Measurements from ENCODE around the gene MT1X. TPM values are rescaled to one million over a fixed set of nuclear protein-coding genes. Genes with fewer than 3 reads are reported as not detected.
A peak's percentile ranks its signal among the peaks of the same experiment; 100 is the strongest.

The MT1X gene
- total and polyA plus RNA-seq, 2 of the 13 experiments (the other 11 are each of a cell fraction or from before 2014, with no cell fraction given): 19.7 to 288 TPM

DNA sequence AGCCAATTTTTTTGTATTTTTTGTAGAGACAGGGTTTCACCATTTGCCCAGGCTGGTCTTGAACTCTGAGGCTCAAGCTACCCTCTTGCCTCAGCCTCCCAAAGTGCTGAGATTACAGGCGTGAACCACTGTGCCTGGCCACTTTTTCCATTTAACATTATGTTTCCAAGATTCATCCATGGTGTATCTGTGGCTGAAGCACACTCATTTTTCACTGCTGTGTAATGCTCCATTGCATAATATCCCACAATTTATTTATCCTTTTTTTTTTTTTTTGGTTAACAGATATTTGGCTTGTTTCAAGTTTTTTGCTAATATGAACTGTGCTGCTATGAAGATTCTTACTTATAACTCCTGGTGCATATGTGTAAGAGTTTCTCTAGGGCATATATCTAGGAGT lies 45.8 kb downstream of the MT1X start:
- Histone ChIP-seq H4K20me1 (ENCODE audit: insufficient read depth, low read length) (no peaks in the 10 kb centered on the region), H3K4me1 (ENCODE audit: insufficient read depth, low read length) (peaks cover 51% of the 10 kb centered on the region), H3K4me2 (ENCODE audit: low read depth, low read length) (peak overlapping the region; percentile 78; the same call in 1 of the 2 replicates), H2AFZ (ENCODE audit: low read length) (no peak overlapping the region), H3K9ac (ENCODE audit: insufficient read depth, low read depth, low read length) (no peak overlapping the region), H3K9me3 (ENCODE audit: low read length) (no peaks in the 10 kb centered on the region), H3K79me2 (ENCODE audit: insufficient read depth, low read length) (peaks cover 30% of the 10 kb centered on the region), H3K27ac (ENCODE audit: extremely low read length, insufficient read depth, low read length) (no peak overlapping the region), H3K27me3 (ENCODE audit: control insufficient read depth in 1 of 2, insufficient read depth in 2 of 2, low read length in 2 of 2) (no peaks in the 10 kb centered on the region; a peak in 1 of 5 replicates), H3K36me3 (replicated peaks in 1 of 2; ENCODE audit: control insufficient read depth in 1 of 2, insufficient read depth in 2 of 2, low read length in 2 of 2) (no peaks in the 10 kb centered on the region), H3K4me3 (replicated peaks in 1 of 3; ENCODE audit: insufficient read depth in 1 of 3, low read depth in 2 of 3, low read length in 3 of 3) (no peak overlapping the region)
- ATAC-seq (no peak), FAIRE-seq (no peak), DNase-seq (ENCODE audit: low spot score) (no peak)
- no peak for TF ChIP-seq ZNF564 (CRISPR knock-in tag; IDR thresholded peaks at IDR 0.05)
- TF ChIP-seq ZNF709 (CRISPR knock-in tag; IDR thresholded peaks at IDR 0.05): no peak
- no peak for TF ChIP-seq ZNF790 (CRISPR knock-in tag; IDR thresholded peaks at IDR 0.05; ENCODE audit: borderline replicate concordance)
- TF ChIP-seq ATF1 (CRISPR knock-in tag; IDR thresholded peaks at IDR 0.05): no peak
- no peak for TF ChIP-seq IKZF4 (CRISPR knock-in tag; IDR thresholded peaks at IDR 0.05; ENCODE audit: borderline replicate concordance, low read depth, not compliant biosample characterization)
- POLR2A ChIA-PET: no interaction called here
- in situ Hi-C loops (cut with HindIII; ENCODE audit: extremely low pct_ligation_motif_present, low pct_unique_long_range_greater_than_20kb) (no loop called here), intact Hi-C loops (cut with micrococcal nuclease; ENCODE audit: unreplicated experiment) (no loop called here)
- CTCF ChIA-PET (ENCODE audit: low intra/inter-chr PET ratio, low total read pairs): no interaction called here
- no TSS peak for BruUV-seq (replicated peaks)
- 77% methylated on average over 1 of the region's 1 CpG for WGBS (ENCODE audit: low lambda C conversion rate)

DNA sequence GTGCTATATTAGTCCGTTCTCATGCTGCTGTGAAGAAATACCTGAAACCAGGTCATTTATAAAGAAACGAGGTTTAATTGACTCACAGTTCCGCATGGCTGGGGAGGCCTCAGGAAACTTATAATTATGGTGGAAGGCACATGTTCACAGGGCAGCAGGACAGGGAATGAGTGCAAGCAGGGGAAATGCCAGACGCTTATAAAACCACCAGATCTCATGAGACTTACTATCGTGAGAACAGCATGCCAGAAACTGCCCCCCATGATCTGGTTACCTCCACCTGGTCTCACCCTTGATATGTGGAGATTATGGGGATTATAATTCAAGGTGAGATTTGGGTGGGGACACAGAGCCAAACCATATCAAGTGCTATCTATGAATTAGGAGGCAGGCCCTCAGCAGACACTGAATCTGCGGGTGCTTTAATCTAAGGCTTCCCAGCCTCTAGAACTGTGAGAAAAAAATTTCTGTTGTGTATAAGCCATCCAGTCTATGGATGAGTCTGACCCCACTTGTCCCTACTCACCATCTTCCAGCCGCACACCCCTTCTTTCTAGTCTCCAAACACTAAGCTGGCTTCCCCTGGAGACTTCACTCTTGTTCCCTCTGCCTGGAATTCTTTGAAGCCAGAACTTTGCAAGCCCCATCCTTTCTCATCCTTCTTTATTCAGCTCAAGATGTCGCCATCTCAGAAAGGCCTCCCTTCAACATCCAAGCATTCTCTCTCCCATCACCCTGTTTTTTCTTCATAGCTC lies 46.9 kb downstream of the MT1X start:
- H3K27me3 ChIP-seq (ENCODE audit: control insufficient read depth in 1 of 2, insufficient read depth in 2 of 2, low read length in 2 of 2): no peaks in the 10 kb centered on the region; a peak in 1 of 5 replicates
- ChIA-PET CTCF (ENCODE audit: low intra/inter-chr PET ratio, low total read pairs) (no interaction called here), POLR2A (interaction anchor here (0.7 to 1.0 kb wide), 2 partner anchors 46 to 123 kb away, joined by 3 read pairs; partner anchors contain the start of gene MT1X)
- peak overlapping the region; percentile 94 for H3K9ac ChIP-seq (ENCODE audit: insufficient read depth, low read depth, low read length)
- no peak for DNase-seq (ENCODE audit: low spot score)
- H3K27ac ChIP-seq (ENCODE audit: extremely low read length, insufficient read depth, low read length): peak overlapping the region; percentile 76
- peaks cover 42% of the 10 kb centered on the region for H3K79me2 ChIP-seq (ENCODE audit: insufficient read depth, low read length)
- in situ Hi-C loops (cut with HindIII; ENCODE audit: extremely low pct_ligation_motif_present, low pct_unique_long_range_greater_than_20kb): no loop called here
- 43% methylated on average over 8 of the region's 8 CpGs for WGBS (ENCODE audit: low lambda C conversion rate)
- H2AFZ ChIP-seq (ENCODE audit: low read length): peak overlapping the region; percentile 94
- no peaks in the 10 kb centered on the region for H4K20me1 ChIP-seq (ENCODE audit: insufficient read depth, low read length)
- H3K36me3 ChIP-seq (replicated peaks in 1 of 2; ENCODE audit: control insufficient read depth in 1 of 2, insufficient read depth in 2 of 2, low read length in 2 of 2): no peaks in the 10 kb centered on the region
- peaks cover 57% of the 10 kb centered on the region for H3K4me1 ChIP-seq (ENCODE audit: insufficient read depth, low read length)
- TSS peak; percentile 94 for BruUV-seq (replicated peaks)
- intact Hi-C loops (cut with micrococcal nuclease; ENCODE audit: unreplicated experiment): no loop called here
- H3K4me2 ChIP-seq (ENCODE audit: low read depth, low read length): peak overlapping the region; percentile 78
- no peaks in the 10 kb centered on the region for H3K9me3 ChIP-seq (ENCODE audit: low read length)
- FAIRE-seq: peak; percentile 28
- peak overlapping the region; percentile 94 to 98 (median 97) for H3K4me3 ChIP-seq (replicated peaks in 1 of 3; ENCODE audit: insufficient read depth in 1 of 3, low read depth in 2 of 3, low read length in 3 of 3)
- ATAC-seq: peak; percentile 45
- TF ChIP-seq MTF2 (CRISPR knock-in tag; IDR thresholded peaks at IDR 0.05; ENCODE audit: borderline replicate concordance) (no peak), ZBTB20 (CRISPR knock-in tag; IDR thresholded peaks at IDR 0.05; ENCODE audit: borderline replicate concordance, low read depth) (no peak), ZNF816 (CRISPR knock-in tag; IDR thresholded peaks at IDR 0.05; ENCODE audit: borderline replicate concordance) (peak; percentile 70; the same call in 1 of the 2 replicates), ZNF225 (CRISPR knock-in tag; IDR thresholded peaks at IDR 0.05) (no peak), LCORL (IDR thresholded peaks at IDR 0.05) (no peak), LCORL (CRISPR knock-in tag; IDR thresholded peaks at IDR 0.05) (0 out of 2 replicates have a peak, but pooled peaks have one; percentile 21), MEIS2 (CRISPR knock-in tag; IDR thresholded peaks at IDR 0.05) (no peak), ZSCAN5A (CRISPR knock-in tag; IDR thresholded peaks at IDR 0.05; ENCODE audit: borderline replicate concordance) (peak; percentile 50; the same call in 1 of the 2 replicates)
- TF ChIP-seq, protein P1, sequence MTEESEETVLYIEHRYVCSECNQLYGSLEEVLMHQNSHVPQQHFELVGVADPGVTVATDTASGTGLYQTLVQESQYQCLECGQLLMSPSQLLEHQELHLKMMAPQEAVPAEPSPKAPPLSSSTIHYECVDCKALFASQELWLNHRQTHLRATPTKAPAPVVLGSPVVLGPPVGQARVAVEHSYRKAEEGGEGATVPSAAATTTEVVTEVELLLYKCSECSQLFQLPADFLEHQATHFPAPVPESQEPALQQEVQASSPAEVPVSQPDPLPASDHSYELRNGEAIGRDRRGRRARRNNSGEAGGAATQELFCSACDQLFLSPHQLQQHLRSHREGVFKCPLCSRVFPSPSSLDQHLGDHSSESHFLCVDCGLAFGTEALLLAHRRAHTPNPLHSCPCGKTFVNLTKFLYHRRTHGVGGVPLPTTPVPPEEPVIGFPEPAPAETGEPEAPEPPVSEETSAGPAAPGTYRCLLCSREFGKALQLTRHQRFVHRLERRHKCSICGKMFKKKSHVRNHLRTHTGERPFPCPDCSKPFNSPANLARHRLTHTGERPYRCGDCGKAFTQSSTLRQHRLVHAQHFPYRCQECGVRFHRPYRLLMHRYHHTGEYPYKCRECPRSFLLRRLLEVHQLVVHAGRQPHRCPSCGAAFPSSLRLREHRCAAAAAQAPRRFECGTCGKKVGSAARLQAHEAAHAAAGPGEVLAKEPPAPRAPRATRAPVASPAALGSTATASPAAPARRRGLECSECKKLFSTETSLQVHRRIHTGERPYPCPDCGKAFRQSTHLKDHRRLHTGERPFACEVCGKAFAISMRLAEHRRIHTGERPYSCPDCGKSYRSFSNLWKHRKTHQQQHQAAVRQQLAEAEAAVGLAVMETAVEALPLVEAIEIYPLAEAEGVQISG (CRISPR knock-in tag; IDR thresholded peaks at IDR 0.05): no peak

Data from HepG2 (cell line).